IgD-negative memory B cell (primary cell): ENCODE results near the gene MEGF10. TPM values are rescaled to one million over a fixed set of nuclear protein-coding genes. Genes with fewer than 3 reads are reported as not detected.
"Not testable (repeated sequence)": the region's sequence is repeated elsewhere in the genome, so short reads cannot be mapped to it uniquely, and the experiment has no call there.

ENCODE experiments used
- H3K27ac Mint-ChIP-seq, 3 donors: one replicate each; pipeline ENCODE4 v1.8.0; 2020 to 2022; ENCODE audit warnings: mild to moderate bottlenecking in 3 of 3, mixed read lengths in 3 of 3, moderate library complexity in 1 of 3
- H3K27me3 Mint-ChIP-seq: one replicate; pipeline ENCODE4 v1.8.0; 2021; ENCODE audit warnings: mixed read lengths
- H3K36me3 Mint-ChIP-seq: one replicate; pipeline ENCODE4 v1.8.0; 2020; ENCODE audit warnings: mild to moderate bottlenecking, mixed read lengths
- H3K4me1 Mint-ChIP-seq, 3 donors: one replicate each; pipeline ENCODE4 v1.8.0; 2020 to 2022; ENCODE audit warnings: mixed read lengths in 3 of 3, mild to moderate bottlenecking in 1 of 3
- H3K4me3 Mint-ChIP-seq, 4 donors: one replicate each; pipeline ENCODE4 v1.8.0; 2020 to 2022; ENCODE audit warnings: mild to moderate bottlenecking in 4 of 4, mixed read lengths in 4 of 4, moderate library complexity in 3 of 4
- H3K9me3 Mint-ChIP-seq, 3 donors: one replicate each; pipeline ENCODE4 v1.8.0; 2020 to 2021; ENCODE audit warnings: mixed read lengths in 3 of 3, mild to moderate bottlenecking in 1 of 3
- polyA plus RNA-seq: library from polyadenylated mRNA; unstranded; fragments of 300-500 nt; fragmentation: Illumina TruSeq; gene quantifications from one replicate; pipeline ENCODE4 v1.2.3, GENCODE V29; 2021

MEGF10 gene
- polyA plus RNA-seq, 1 donor from 2014 or later: not detected

DNA sequence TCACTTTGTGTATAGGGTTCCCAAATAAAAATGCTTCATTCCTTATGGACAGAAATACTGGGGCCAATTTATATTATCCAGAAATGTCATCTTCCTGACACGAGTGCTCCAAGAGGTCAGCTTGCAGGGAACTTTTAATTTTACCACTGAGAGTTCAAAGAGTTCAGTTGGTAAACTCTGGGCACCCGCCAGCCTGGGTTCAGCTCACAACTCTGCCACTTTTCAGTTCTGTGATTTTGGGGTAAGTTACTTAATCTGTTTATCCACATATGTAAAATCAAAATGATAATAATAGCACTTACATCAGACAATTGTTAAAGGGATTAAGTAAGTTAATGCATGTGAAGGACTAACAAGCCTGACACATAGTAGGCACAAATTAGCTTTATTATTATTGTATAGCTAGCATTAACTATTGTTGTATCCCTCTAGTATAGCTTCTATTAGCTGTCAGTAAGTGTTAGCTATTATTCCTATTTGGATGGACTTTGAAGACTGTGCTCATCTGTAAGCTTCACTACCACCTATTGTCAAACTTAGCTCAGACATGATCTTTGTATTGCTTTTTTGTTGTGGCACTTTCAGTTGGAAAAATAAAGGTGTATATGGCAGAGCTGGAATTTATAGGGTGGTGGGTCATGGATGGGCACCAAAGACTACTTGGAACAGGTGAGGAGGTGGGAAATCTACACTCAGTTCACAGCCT is 1.6 kb downstream of the MEGF10 start:
- Mint-ChIP-seq H3K4me1 (peaks cover 0 to 6% (median 4%) of the 10 kb centered on the region in 3 donors), H3K36me3 (no peaks in the 10 kb centered on the region), H3K27me3 (peaks cover 50% of the 10 kb centered on the region), H3K9me3 (peaks cover 2 to 12% (median 10%) of the 10 kb centered on the region in 3 donors), H3K4me3 (no peak overlapping the region), H3K27ac (no peak overlapping the region)

DNA sequence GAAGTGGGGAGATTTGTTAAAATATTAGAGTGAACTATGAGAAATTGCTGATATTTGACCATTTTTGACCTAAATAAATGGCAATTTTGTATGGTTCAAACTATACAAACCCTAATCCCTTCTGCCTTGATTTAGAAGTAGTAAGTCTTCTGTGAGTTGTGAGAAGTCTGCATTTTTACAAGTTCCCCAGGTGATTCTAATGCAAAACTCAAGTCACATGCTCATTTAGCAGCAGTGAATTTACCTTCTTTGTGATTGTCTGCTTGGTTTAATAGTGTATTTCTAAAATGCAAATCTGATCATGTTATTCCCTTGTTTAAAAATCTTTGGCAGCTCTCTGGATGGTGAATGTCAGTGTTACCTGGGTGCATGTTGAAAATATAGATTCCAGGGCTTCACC is 2.8 kb downstream of the MEGF10 start:
- Mint-ChIP-seq H3K9me3 (peaks cover 0 to 8% (median 4%) of the 10 kb centered on the region in 3 donors), H3K4me1 (peaks cover 0 to 6% (median 4%) of the 10 kb centered on the region in 3 donors), H3K36me3 (no peaks in the 10 kb centered on the region), H3K4me3 (no peak overlapping the region), H3K27me3 (peaks cover 53% of the 10 kb centered on the region), H3K27ac (no peak overlapping the region)

DNA sequence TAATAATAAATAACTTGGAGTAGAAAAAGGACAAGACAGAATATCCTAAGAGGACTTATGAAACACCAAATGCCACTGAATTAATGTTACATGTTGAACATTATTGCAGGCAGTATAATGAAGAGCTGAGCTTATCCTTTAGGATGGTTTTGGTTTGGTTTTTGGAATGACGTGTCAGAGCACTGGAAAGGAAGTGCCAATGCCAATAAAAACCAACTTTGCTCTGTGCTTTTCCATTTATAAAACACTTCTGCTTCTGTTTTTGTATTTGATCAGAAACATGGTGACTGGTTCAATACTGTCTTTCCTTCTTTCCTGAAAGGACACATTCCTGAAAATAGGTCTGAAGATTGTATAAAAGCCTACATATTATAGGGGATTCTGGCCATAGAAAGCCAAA is 4.2 kb downstream of the MEGF10 start:
- Mint-ChIP-seq H3K27me3 (peaks cover 48% of the 10 kb centered on the region), H3K4me3 (no peak overlapping the region), H3K36me3 (no peaks in the 10 kb centered on the region), H3K27ac (no peak overlapping the region), H3K9me3 (no peaks in the 10 kb centered on the region), H3K4me1 (peaks cover 0 to 4% (median 4%) of the 10 kb centered on the region in 3 donors)

DNA sequence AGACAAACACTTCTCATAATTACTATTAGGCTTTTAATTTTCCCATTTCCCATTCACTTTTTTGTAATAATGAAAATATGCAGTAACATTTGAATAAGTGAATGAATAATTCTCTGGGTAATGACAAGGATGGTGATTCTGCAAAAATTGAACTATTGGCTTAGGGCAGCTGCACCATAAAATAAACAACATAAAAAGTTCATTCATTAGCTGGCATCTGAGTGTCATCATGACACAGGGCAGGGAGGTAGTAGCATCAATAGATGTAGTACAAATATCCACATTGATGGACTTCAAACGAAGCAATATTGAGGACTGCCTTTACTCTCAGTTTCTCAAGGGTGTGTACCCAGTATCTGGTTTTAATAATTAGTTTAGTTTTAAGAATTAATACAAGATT is 4.9 kb downstream of the MEGF10 start:
- peaks cover 0 to 4% (median 4%) of the 10 kb centered on the region in 3 donors for H3K4me1 Mint-ChIP-seq
- no peak overlapping the region for H3K27ac Mint-ChIP-seq
- no peaks in the 10 kb centered on the region for H3K36me3 Mint-ChIP-seq
- H3K9me3 Mint-ChIP-seq: no peaks in the 10 kb centered on the region
- no peak overlapping the region for H3K4me3 Mint-ChIP-seq
- peaks cover 43% of the 10 kb centered on the region for H3K27me3 Mint-ChIP-seq

DNA sequence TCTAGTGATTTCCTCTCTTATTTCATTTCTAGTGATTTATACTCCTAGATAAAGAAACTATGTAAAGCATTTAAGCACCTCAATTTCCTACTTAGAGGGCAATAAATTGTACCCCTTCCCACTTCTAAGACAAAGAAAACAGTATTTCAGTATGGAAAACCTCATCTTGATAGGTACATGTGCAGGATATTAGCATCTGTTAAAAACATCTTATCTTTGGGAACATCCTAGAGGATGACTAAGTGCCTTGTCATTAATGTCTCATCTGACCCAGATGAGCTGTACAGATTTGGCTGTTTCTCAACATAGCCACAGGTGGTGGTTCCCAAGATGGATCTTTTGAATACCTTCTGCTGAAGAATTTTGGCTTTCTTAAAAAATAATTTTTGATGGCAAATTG is 5.7 kb downstream of the MEGF10 start:
- H3K4me3 Mint-ChIP-seq: no peak overlapping the region
- no peaks in the 10 kb centered on the region for H3K36me3 Mint-ChIP-seq
- H3K27me3 Mint-ChIP-seq: peaks cover 40% of the 10 kb centered on the region
- no peaks in the 10 kb centered on the region for H3K4me1 Mint-ChIP-seq
- no peak overlapping the region for H3K27ac Mint-ChIP-seq
- no peaks in the 10 kb centered on the region for H3K9me3 Mint-ChIP-seq

DNA sequence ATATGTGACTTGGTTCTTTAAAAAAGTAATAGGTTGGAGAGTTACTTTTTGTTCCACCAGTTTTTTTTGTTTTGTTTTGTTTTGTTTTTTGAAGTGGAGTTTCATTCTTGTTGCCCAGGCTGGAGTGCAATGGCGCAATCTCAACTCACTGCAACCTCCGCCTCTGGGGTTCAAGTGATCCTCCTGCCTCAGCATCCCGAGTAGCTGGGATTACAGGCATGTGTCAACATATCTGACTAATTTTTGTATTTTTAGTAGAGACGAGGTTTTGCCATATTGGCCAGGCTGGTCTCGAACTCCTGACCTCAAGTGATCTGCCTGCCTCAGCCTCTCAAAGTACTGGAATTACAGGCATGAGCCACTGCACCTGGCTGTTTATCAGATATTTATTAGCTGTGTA is 6.3 kb downstream of the MEGF10 start:
- H3K9me3 Mint-ChIP-seq, H3K4me3 Mint-ChIP-seq, H3K4me1 Mint-ChIP-seq, H3K36me3 Mint-ChIP-seq, H3K27ac Mint-ChIP-seq: not testable (repeated sequence)
- H3K27me3 Mint-ChIP-seq: peaks cover 35% of the 10 kb centered on the region

DNA sequence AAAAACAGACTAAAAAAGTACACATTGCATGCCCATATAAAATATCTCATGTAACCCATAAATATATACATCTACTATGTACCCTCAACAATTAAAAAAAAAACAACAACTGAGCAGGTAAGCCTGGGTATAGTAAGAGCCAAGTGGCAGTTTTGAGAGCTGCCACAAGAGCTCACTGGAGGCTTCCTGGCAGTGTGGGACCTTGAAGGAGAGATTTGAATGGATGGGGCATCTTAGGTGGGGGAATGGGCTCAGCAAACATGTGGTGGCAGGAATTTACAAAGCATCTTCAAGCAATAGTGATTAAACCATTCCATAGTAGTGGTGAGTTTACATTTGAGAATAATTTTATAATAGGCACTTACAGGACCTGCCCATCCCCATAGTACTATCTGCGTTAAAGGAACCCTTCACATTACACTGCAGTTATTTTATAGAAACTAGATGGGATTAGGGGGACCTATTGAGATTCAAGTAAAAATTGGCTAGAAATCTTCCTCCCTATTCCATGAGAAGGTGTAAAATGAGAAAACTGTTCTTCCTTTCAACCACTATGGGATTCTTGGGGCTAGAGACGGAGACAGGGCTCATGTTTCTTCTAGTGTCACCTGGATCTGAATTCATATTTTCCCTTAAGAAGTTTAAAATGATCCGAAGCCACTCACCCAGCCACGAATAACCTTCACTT is 6.9 kb downstream of the MEGF10 start:
- no peak overlapping the region for H3K4me3 Mint-ChIP-seq
- peaks cover 35% of the 10 kb centered on the region for H3K27me3 Mint-ChIP-seq
- H3K9me3 Mint-ChIP-seq: peaks cover 0 to 2% (median 0%) of the 10 kb centered on the region in 3 donors
- H3K4me1 Mint-ChIP-seq: no peaks in the 10 kb centered on the region
- H3K36me3 Mint-ChIP-seq: no peaks in the 10 kb centered on the region
- H3K27ac Mint-ChIP-seq: no peak overlapping the region

DNA sequence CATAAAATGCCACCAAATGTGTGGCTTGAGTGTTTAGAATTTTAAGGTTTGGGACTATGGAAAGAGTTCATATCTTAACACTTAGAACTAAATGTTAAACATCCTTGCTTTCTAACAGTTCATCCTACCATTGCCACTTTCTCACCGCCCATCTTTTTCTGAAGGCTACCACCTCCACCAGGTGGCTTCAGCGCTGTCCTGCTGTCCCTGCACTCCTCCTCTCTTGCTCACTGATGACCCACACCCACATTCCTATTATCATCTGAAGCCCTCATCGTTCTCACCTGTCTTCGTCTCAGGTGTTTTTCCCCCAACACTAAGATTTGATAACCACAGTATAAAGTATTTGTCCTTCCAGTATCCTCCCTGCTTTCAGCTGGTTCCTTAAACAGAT is 7.4 kb downstream of the MEGF10 start:
- Mint-ChIP-seq H3K27me3 (peaks cover 35% of the 10 kb centered on the region), H3K27ac (no peak overlapping the region)

DNA sequence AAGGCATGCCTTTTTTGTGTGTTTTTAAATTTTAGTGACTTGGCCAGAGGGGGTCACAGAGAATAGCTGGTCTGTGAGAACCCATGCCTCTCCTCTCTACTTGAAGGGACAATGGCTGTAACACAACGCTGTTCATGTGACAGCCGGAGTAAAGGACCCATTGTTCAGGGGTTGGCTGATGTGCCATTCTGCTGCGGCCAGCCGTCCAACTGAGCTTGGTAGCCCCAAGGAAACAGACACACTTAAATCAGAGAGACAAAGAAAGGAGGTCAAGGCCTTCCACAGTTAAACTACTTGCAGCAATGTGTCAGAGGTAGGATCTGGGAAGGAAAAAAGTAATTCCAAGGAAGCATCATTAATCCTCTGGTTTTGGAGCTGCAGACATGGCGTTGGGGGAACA is 8.1 kb downstream of the MEGF10 start:
- Mint-ChIP-seq H3K36me3 (no peaks in the 10 kb centered on the region), H3K27ac (no peak overlapping the region), H3K9me3 (peaks cover 0 to 2% (median 0%) of the 10 kb centered on the region in 3 donors), H3K27me3 (peaks cover 29% of the 10 kb centered on the region), H3K4me1 (no peaks in the 10 kb centered on the region), H3K4me3 (no peak overlapping the region)

More for the DNA sequence above, 7.4 kb downstream of the MEGF10 start:
- no peaks in the 10 kb centered on the region for H3K36me3 Mint-ChIP-seq
- H3K4me1 Mint-ChIP-seq: no peaks in the 10 kb centered on the region
- H3K9me3 Mint-ChIP-seq: peaks cover 0 to 2% (median 0%) of the 10 kb centered on the region in 3 donors
- no peak overlapping the region for H3K4me3 Mint-ChIP-seq

DNA sequence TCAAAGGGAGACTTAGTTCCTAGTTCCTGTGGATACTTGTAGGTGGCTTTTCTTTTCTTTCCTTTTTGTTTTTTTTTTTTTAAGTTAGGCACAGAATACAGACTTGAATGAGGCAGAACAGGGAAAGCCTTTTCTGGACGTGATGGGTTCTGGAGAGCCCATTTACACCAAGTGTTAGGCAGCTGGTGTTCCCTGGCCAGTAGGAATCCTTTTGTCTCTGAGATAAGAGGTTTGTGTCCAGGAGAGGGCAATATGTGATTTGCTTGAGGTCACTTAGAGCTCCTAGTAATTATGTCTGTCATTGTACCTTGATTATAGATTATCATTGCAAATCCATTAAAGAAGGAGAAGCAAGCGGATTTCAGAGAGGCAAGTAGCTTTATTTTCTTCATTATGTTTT is 9.1 kb downstream of the MEGF10 start:
- Mint-ChIP-seq H3K36me3 (no peaks in the 10 kb centered on the region), H3K4me3 (no peak overlapping the region), H3K27ac (no peak overlapping the region), H3K27me3 (peaks cover 21% of the 10 kb centered on the region), H3K4me1 (no peaks in the 10 kb centered on the region), H3K9me3 (peaks cover 0 to 2% (median 0%) of the 10 kb centered on the region in 3 donors)

DNA sequence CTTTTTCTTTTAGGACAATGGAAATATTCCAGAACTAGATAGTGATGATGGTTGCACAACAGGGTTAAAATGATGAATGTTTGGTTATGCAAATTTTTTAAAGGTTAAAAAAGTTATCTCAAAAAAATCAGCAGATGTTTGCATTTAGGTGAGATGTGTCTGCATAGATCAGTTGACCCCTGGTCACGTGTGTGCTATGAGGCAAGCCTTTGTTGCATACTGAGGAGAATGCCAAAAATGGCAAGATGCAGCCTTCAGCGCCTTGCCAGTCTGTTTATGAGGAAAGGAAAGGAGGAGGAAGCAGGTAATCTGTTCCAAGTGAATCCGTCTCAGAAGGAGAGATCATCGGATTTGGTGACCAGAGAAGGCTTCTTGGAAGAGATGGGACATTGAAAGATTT is 11.9 kb downstream of the MEGF10 start:
- Mint-ChIP-seq H3K4me1 (no peaks in the 10 kb centered on the region), H3K4me3 (no peak overlapping the region), H3K9me3 (peaks cover 0 to 2% (median 0%) of the 10 kb centered on the region in 3 donors), H3K36me3 (no peaks in the 10 kb centered on the region), H3K27ac (no peak overlapping the region), H3K27me3 (peaks cover 15% of the 10 kb centered on the region)

DNA sequence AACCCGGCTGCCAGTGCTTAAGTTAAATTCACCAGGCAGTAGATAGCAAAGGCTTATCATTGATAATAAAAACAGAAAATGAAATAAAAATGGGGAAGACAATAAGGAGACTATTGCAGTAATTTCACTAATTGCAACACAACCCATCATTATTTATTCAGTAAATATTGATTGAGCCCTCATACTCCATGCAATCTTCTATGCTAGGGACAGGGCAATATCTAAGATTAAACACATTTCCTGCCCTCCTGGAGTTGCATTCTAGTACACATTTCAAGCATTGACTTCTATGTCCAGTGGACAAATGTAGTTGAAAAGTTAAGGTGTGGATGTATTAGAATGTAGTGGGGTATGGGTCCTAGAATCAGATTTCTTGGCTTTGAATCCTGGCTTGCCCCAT is 12.8 kb downstream of the MEGF10 start:
- H3K4me1 Mint-ChIP-seq: no peaks in the 10 kb centered on the region

DNA sequence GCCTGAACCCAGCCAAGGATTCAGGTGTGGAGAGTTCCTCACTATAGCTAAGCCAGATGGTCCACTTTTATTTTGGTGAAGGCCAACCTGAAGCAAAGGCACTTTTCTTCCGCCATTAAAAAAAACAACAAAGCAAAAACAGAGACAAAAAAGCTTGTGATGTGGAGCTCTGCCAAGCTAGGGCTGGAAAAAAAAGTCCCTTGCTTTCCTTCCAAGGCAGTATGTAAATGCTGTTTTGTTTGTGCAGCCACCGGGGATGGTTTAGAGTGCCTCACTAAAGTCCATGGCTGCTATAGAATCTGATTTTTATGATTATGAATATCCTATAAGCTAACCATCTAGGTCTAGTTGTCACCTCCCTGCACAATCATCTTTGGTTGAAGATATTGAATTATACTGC is 14.9 kb downstream of the MEGF10 start:
- H3K36me3 Mint-ChIP-seq: no peaks in the 10 kb centered on the region
- H3K9me3 Mint-ChIP-seq: peaks cover 0 to 5% (median 2%) of the 10 kb centered on the region in 3 donors
- no peaks in the 10 kb centered on the region for H3K4me1 Mint-ChIP-seq
- H3K27ac Mint-ChIP-seq: no peak overlapping the region
- H3K4me3 Mint-ChIP-seq: no peak overlapping the region
- peaks cover 10% of the 10 kb centered on the region for H3K27me3 Mint-ChIP-seq

More for the DNA sequence above, 12.8 kb downstream of the MEGF10 start:
- H3K27me3 Mint-ChIP-seq: peaks cover 14% of the 10 kb centered on the region
- no peaks in the 10 kb centered on the region for H3K36me3 Mint-ChIP-seq
- H3K4me3 Mint-ChIP-seq: no peak overlapping the region
- peaks cover 0 to 5% (median 2%) of the 10 kb centered on the region in 3 donors for H3K9me3 Mint-ChIP-seq
- H3K27ac Mint-ChIP-seq: no peak overlapping the region

DNA sequence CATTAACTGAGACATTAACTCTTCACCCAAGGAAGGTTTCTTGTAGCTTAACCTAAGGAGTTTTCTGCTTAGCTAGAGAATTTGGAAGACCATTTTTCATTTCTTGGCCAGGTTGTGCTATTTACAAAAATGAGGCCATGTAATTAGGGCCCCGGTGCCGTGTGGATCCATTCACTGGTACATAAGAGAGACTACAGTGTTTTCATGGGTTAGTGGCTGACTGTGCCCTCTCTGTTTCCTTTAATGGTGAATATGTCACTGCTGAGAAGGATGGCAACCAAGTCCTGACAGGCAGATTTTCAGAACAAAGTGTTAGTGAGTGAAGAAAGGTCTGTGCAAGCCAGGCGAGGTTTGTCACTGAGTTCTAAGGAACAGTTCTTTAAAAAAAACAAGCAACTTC is 15.4 kb downstream of the MEGF10 start:
- no peaks in the 10 kb centered on the region for H3K4me1 Mint-ChIP-seq
- peaks cover 0 to 5% (median 2%) of the 10 kb centered on the region in 3 donors for H3K9me3 Mint-ChIP-seq
- no peak overlapping the region for H3K27ac Mint-ChIP-seq
- H3K4me3 Mint-ChIP-seq: no peak overlapping the region
- no peaks in the 10 kb centered on the region for H3K36me3 Mint-ChIP-seq
- peaks cover 5% of the 10 kb centered on the region for H3K27me3 Mint-ChIP-seq

DNA sequence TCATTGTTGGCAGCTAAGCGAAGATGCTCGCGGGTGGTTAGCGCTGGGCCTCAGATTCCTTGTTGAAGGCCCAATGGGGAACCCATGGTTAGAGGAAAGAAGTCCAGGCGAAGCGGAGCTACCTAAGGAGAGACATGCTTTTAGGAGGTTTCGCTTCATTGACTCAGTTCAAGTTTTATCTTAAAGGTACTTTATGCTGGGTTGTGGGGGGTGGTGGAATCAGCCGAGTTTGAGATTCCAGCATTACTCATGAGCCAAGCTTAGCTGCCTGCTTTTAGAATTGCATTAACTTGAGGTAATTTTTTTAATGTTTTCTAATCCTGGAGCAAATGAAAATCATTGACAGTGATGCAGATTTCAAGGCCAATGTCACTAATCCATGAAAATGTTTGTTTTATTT is 16.1 kb downstream of the MEGF10 start:
- H3K4me3 Mint-ChIP-seq: no peak overlapping the region
- peaks cover 5% of the 10 kb centered on the region for H3K27me3 Mint-ChIP-seq
- no peak overlapping the region for H3K27ac Mint-ChIP-seq
- no peaks in the 10 kb centered on the region for H3K36me3 Mint-ChIP-seq
- H3K4me1 Mint-ChIP-seq: no peaks in the 10 kb centered on the region
- H3K9me3 Mint-ChIP-seq: peaks cover 0 to 5% (median 2%) of the 10 kb centered on the region in 3 donors

DNA sequence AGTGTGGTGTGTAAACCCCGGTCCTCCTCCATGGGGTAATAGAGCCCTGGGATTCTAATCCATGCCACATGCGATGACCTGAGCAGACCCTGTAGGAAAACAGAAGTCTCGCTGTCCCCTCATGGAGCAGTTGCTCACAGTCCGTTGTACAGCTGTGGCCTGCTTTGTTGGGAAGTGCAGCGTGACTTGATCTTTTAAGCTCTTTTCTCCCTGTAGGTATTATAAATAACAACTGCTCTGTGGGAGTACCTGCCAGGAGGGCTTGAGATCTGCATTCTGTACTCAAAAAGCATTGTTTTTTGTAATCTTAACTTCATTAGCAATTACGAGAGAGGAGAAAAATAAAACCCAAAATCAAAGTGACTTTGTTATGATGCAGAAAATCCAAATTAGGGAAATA is 17.3 kb downstream of the MEGF10 start:
- peaks cover 0 to 5% (median 0%) of the 10 kb centered on the region in 3 donors for H3K9me3 Mint-ChIP-seq
- H3K4me1 Mint-ChIP-seq: no peaks in the 10 kb centered on the region
- peaks cover 6% of the 10 kb centered on the region for H3K27me3 Mint-ChIP-seq
- no peak overlapping the region for H3K27ac Mint-ChIP-seq
- no peaks in the 10 kb centered on the region for H3K36me3 Mint-ChIP-seq
- no peak overlapping the region for H3K4me3 Mint-ChIP-seq
